Colonic mucosa (tissue), 4 donors: Measurements from ENCODE around the gene LSP1. TPM values are rescaled to one million over a fixed set of nuclear protein-coding genes. Genes with fewer than 3 reads are reported as not detected.

ENCODE experiments used
- DNase-seq: peaks from one replicate; pipeline ENCODE4 v3.0.0-alpha.2; 2020
- H3K27ac ChIP-seq: fragments of 200-600 bp; one replicate; pipeline ENCODE4 v1.8.0; 2021
- H3K27me3 ChIP-seq: fragments of 200-600 bp; one replicate; pipeline ENCODE4 v1.8.0; 2021
- H3K36me3 ChIP-seq: fragments of 200-600 bp; one replicate; pipeline ENCODE4 v1.8.0; 2021
- H3K4me1 ChIP-seq: fragments of 200-600 bp; one replicate; pipeline ENCODE4 v1.8.0; 2021; ENCODE audit warnings: mild to moderate bottlenecking
- H3K4me3 ChIP-seq: fragments of 200-600 bp; one replicate; pipeline ENCODE4 v1.8.0; 2021
- H3K9ac ChIP-seq, 2 donors: one replicate each; pipeline ENCODE4 v1.7.0; 2013; ENCODE audit warnings: control low read depth in 2 of 2, low read depth in 2 of 2, low read length in 2 of 2
- H3K9me3 ChIP-seq: fragments of 200-600 bp; one replicate; pipeline ENCODE4 v1.8.0; 2021
- intact Hi-C: fragments of 100-400 bp; cut with DNase I; formaldehyde crosslinking; loops from one replicate; pipeline ENCODE4 v1.14.1; 2022
- total RNA-seq, 2 donors: library from RNA; stranded (reverse); fragmentation: NEBNext Ultra II Directional in 1 of 2; extraction: Animal tissue kit (Norgen Biotek cat#: 25700) in 1 of 2; gene quantifications; one replicate each; pipeline ENCODE4 v1.2.1, GENCODE V29; 2021
- TF ChIP-seq, protein P1 (sequence below): fragments of 200-600 bp; IDR thresholded peaks from one replicate; pipeline ENCODE4 v1.8.0; 2022; ENCODE audit warnings: antibody characterized with exemption, mild to moderate bottlenecking
- donor health status: healthy.
- donor health status: DM: no; HTN: no; CAD: no.
- donor health status: DM: no; HTN: no; CAD: no.

The LSP1 gene
- total RNA-seq, 2 donors from 2014 or later: 18.9 to 23.0 TPM

DNA sequence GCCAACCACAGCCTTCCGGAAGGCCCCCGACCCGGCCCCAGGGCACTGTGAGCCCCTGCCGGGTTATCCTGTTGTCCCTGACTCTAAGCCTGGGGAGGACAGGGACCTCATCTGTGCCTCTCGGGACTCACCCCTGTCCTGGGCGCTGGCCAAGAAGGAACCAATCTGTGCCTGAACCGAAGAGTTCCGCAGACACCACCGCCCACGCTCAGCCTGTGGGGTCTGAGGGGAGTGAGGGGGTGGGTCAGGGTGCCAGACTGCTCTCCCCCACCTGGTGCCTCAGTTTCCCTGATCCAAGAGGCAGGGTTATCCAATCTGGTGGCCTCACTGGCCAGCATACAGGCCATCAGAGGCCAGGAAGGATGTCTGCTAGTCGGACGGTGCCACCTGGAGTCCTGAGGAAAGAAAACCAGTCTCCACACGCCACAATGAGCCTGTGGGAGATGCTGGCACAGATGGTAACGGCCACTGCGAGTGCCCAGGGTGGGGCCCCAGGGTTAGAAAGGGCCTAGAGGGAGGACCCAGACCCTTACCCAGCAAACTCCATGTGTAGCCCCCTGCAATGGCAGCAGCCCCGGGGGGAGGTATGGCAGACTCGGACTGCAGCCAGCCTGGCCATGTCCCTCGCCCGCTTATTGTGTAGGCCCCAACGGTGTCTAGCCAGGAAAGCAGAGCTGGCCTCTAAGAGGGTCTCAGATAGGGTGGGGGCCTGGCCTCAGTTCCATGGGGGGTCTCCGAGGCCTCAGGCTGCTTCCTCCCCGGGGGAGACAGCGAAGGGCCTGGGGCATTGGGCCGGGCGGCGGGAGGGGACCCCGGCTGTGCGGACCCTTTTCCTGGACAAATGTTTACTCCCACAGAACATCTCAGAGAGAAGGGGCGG, 65.8 kb downstream of the LSP1 start:
- intact Hi-C loops: no loop called here
- no peaks in the 10 kb centered on the region for H3K4me1 ChIP-seq
- no peak for DNase-seq

GRCh38 chr11:1919391-1920127, 66.7 kb downstream of the LSP1 start, which contains the start of gene TNNT3:
Gene TNNT3, plus strand, starts transcription at chr11:1919703. Its CDS starts 3,172 bp downstream, at chr11:1922875.
- no peaks in the 10 kb centered on the region for H3K36me3 ChIP-seq
- H3K27me3 ChIP-seq: no peaks in the 10 kb centered on the region
- H3K9me3 ChIP-seq: no peaks in the 10 kb centered on the region
- intact Hi-C loops: no loop called here
- H3K27ac ChIP-seq: no peak within 1 kb of the TSS
- TF ChIP-seq, protein P1, sequence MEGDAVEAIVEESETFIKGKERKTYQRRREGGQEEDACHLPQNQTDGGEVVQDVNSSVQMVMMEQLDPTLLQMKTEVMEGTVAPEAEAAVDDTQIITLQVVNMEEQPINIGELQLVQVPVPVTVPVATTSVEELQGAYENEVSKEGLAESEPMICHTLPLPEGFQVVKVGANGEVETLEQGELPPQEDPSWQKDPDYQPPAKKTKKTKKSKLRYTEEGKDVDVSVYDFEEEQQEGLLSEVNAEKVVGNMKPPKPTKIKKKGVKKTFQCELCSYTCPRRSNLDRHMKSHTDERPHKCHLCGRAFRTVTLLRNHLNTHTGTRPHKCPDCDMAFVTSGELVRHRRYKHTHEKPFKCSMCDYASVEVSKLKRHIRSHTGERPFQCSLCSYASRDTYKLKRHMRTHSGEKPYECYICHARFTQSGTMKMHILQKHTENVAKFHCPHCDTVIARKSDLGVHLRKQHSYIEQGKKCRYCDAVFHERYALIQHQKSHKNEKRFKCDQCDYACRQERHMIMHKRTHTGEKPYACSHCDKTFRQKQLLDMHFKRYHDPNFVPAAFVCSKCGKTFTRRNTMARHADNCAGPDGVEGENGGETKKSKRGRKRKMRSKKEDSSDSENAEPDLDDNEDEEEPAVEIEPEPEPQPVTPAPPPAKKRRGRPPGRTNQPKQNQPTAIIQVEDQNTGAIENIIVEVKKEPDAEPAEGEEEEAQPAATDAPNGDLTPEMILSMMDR: no peak
- DNase-seq: no peak
- no peaks in the 10 kb centered on the region for H3K4me1 ChIP-seq
- H3K4me3 ChIP-seq: no peak within 1 kb of the TSS
- H3K9ac ChIP-seq: no peak within 1 kb of the TSS

More for the DNA sequence above, 65.8 kb downstream of the LSP1 start:
- no peaks in the 10 kb centered on the region for H3K27me3 ChIP-seq
- H3K9ac ChIP-seq: no peak overlapping the region
- H3K27ac ChIP-seq: no peak overlapping the region
- no peak overlapping the region for H3K4me3 ChIP-seq
- no peaks in the 10 kb centered on the region for H3K36me3 ChIP-seq
- TF ChIP-seq, protein P1: no peak
- no peaks in the 10 kb centered on the region for H3K9me3 ChIP-seq

DNA sequence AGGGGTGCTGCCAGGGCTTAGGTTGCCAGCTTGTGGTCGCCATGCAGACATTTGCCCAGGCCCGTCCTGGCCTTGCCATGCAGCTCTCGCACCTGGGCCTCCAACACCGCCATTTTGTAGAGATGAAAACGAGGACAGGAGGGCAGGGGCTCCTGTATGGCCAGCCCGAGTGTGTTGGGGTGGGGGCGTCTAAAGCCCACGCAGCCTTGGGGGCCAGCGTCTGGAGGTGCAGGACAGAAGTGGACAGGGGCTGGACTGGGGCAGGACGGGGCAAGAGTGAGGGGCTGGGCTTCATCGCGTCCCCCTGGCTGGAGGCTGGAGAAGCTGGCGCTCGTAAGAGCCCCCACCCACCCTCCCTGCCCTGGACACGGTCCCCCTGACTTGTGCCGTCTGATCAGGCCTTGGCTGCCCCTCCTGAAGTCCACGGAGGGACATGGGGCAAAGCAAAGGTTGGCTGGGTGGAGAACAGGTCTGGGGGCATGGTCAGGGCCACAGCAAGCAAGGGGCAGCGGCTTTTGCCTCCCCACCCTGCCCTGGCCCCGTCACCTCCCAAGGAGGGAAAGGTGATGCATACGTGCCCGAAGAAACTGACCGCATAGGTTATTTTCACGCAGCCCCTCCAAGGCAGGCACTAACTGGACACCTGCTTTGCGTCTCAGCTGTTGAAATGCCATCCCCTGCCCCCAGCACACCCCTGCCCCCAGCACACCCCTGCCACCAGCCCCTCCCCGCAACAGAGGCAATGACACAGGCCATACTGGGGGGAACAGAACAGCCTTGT, 67.4 kb downstream of the LSP1 start:
- Histone ChIP-seq H3K27ac (no peak overlapping the region), H3K4me1 (no peaks in the 10 kb centered on the region), H3K27me3 (no peaks in the 10 kb centered on the region), H3K9me3 (no peaks in the 10 kb centered on the region), H3K36me3 (no peaks in the 10 kb centered on the region), H3K9ac (no peak overlapping the region), H3K4me3 (no peak overlapping the region)
- intact Hi-C loops: no loop called here
- peak; percentile 14 for DNase-seq
- TF ChIP-seq, protein P1: no peak

DNA sequence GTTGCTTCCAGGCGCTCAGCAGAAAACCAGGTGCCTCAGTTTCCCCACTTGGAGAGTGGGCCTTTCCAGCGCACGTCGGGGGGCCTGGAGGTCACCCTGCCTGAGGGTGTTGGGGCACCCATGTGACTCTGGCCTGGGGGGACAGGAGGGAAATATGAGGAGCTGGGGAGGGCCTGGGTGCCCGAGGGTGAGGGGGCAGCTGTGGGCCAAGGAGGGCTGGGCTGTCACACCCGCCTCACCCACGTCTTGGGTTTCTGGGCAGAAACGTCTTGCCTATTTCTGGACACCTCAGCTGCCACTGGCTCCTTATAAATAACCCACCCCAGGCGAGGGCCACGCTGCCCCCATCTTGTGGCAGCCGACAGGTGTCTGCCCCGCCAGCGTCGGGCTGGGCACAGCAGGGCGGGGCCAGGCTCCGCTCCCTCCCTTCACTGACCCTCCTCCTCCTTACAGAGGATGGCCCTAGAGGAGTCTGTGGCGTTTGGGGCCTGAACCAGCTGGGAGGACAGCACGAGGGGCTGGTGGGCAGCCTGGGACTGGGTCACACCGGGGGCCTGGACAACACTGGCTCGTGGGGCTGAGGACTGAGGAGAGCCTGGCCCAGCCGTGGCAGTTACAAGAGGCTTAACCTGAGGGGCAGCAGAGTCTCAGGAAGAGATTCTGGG, 68.2 kb downstream of the LSP1 start:
- intact Hi-C loops: no loop called here
- Histone ChIP-seq H3K9me3 (no peaks in the 10 kb centered on the region), H3K27me3 (no peaks in the 10 kb centered on the region), H3K36me3 (no peaks in the 10 kb centered on the region), H3K4me1 (no peaks in the 10 kb centered on the region), H3K9ac (no peak overlapping the region), H3K27ac (no peak overlapping the region), H3K4me3 (no peak overlapping the region)
- DNase-seq: peak; percentile 15
- TF ChIP-seq, protein P1: no peak
